ENCODE results near the gene ANXA10.

- TF ChIP-seq EZH2 (IDR thresholded peaks at IDR 0.05; ENCODE audit: insufficient read depth, poor library complexity, severe bottlenecking) (no peak), EZH2phosphoT487 (IDR thresholded peaks at IDR 0.05; ENCODE audit: insufficient read depth, low read depth) (no peak)
Measured at GRCh38 chr4:168126952-168127351, 34.6 kb downstream of the ANXA10 start.
